GM19467 (cell line): ENCODE measurements around the gene HS6ST3.
"Not testable (repeated sequence)": the region's sequence is repeated elsewhere in the genome, so short reads cannot be mapped to it uniquely, and the experiment has no call there.

Experiments
- ATAC-seq: cut with Tn5 transposase; IDR thresholded peaks from one replicate; pipeline ENCODE4 v1.9.1; 2021; ENCODE audit warnings: mild to moderate bottlenecking, moderate library complexity; ENCODE audit not compliant: unreplicated experiment

Gene HS6ST3

GRCh38 chr13:96524398-96525020 lies 434.6 kb downstream of the HS6ST3 start:
- not testable (repeated sequence) for ATAC-seq

- no peak for ATAC-seq
These were observed 435.8 kb downstream of the HS6ST3 start for GRCh38 chr13:96525715-96526114.

GRCh38 chr13:96527497-96527896 lies 437.6 kb downstream of the HS6ST3 start:
- no peak for ATAC-seq

GRCh38 chr13:96532804-96533203 lies 442.9 kb downstream of the HS6ST3 start:
- no peak for ATAC-seq

- ATAC-seq = no peak
These were observed 443.5 kb downstream of the HS6ST3 start for GRCh38 chr13:96533408-96533807.

GRCh38 chr13:96539791-96540190 lies 449.9 kb downstream of the HS6ST3 start:
- ATAC-seq = no peak

- no peak for ATAC-seq
These were observed 450.8 kb downstream of the HS6ST3 start for GRCh38 chr13:96540670-96541069.

- ATAC-seq = no peak
These were observed 453.1 kb downstream of the HS6ST3 start for GRCh38 chr13:96542986-96543385.

- no peak for ATAC-seq
These were observed 455.1 kb downstream of the HS6ST3 start for GRCh38 chr13:96544957-96545356.

GRCh38 chr13:96546463-96546862 lies 456.6 kb downstream of the HS6ST3 start:
- ATAC-seq = no peak

- ATAC-seq = no peak
These were observed 461.6 kb downstream of the HS6ST3 start for GRCh38 chr13:96551546-96551945.

- ATAC-seq = no peak
These were observed 462.7 kb downstream of the HS6ST3 start for GRCh38 chr13:96552559-96552958.

GRCh38 chr13:96553796-96554195 lies 463.9 kb downstream of the HS6ST3 start:
- ATAC-seq = no peak

- ATAC-seq = no peak
These were observed 483.7 kb downstream of the HS6ST3 start for GRCh38 chr13:96573563-96573962.

- no peak for ATAC-seq
These were observed 485.8 kb downstream of the HS6ST3 start for GRCh38 chr13:96575423-96576320.

- no peak for ATAC-seq
These were observed 491.8 kb downstream of the HS6ST3 start for GRCh38 chr13:96581741-96582140.

- no peak for ATAC-seq
These were observed 525.3 kb downstream of the HS6ST3 start for GRCh38 chr13:96615252-96615651.

GRCh38 chr13:96617528-96617927 lies 527.6 kb downstream of the HS6ST3 start:
- no peak for ATAC-seq

- no peak for ATAC-seq
These were observed 531.8 kb downstream of the HS6ST3 start for GRCh38 chr13:96621634-96622183.

GRCh38 chr13:96629331-96629730 lies 539.4 kb downstream of the HS6ST3 start:
- no peak for ATAC-seq

- ATAC-seq = no peak
These were observed 542.8 kb downstream of the HS6ST3 start for GRCh38 chr13:96632536-96633320.
